ENCODE data around the gene CUEDC1.
A peak's percentile ranks its signal among the peaks of the same experiment; 100 is the strongest.
"Not testable (repeated sequence)": the region's sequence is repeated elsewhere in the genome, so short reads cannot be mapped to it uniquely, and the experiment has no call there.

CUEDC1 gene

GRCh38 chr17:57984936-57985674 is 29.9 kb upstream of the CUEDC1 start:
- DNase-seq = no peak

DNA sequence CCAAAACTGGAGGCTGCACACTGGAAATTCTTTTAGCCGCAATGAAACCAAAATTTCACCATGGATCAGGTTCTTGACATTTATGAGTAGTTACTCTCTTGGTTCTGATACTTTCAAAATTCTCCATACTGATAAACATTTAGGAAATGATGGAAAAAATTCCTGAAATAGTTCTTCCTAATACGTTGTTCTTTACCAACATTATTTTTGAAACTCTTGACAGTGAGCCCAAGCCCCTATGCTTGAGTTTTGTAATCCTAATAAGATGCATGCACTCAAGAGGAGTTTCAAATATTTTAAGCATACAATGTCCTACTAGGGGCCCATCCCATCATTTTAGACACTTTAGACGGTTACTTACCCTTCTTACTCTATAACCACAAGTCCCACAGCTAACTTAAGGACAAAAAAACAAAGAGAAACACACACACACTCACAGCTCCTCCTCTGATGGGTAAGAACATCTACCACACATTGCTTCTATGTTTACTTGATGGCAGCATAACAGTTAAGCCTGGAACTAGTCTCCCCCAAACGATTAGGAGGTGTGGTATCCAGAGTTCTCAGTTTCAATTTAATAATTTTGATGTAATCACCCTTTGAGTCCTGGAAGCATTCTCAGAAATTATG is 29.2 kb upstream of the CUEDC1 start:
- no peak for DNase-seq

DNA sequence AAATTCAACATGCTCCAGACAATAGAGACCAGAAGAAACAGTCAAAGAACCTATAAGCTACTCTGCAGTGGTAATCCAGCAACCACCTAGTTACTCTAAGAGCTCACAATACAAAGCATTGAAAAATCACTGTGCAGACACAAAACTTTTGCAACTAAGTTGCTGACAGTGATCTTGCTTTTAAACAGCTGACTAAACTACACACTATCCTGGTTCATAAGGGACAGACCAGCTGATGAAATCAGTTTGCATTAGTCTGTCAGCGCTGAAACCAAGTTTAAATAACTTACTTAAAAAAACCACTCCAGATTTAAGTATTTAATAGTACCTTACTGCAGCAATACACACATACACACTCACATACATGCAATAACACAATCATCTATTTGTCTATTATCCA is 28.2 kb upstream of the CUEDC1 start:
- DNase-seq = no peak

DNA sequence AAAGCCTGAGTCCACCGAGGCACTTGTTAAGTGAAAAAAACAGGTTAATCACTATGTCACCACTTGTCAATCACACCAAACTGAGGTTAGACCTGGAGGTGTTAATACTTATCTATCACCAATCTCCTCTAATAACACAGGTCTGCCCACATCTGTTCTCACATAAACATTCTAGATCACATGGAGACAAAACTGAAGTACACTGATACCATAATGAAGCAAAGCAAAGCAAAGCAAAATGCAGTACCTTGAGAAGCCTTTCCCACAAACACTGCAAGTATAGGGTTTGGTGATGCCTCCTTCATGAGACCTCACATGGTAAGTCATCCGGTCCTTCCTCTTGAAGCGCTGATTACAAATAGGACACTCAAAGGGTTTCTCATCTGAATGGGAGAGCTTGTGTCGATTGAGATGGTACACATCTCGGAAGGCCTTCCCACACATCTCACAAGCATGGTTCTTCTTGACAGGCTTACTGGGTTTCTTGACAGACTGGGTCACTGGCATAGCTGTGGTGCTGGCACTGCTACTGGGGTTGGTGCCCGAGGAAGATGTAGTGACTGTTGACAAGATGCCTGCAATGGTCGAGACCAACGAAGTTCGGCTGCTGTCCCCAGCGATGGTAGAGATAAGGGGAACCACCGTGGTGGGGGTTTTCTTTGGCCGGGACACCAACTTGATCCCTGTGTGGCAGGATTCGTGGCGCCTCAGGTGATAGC is 27.4 kb upstream of the CUEDC1 start:
- DNase-seq = no peak

- peak; percentile 66 to 78 for DNase-seq
Observed at GRCh38 chr17:57980522-57980921, 25.3 kb upstream of the CUEDC1 start.

DNA sequence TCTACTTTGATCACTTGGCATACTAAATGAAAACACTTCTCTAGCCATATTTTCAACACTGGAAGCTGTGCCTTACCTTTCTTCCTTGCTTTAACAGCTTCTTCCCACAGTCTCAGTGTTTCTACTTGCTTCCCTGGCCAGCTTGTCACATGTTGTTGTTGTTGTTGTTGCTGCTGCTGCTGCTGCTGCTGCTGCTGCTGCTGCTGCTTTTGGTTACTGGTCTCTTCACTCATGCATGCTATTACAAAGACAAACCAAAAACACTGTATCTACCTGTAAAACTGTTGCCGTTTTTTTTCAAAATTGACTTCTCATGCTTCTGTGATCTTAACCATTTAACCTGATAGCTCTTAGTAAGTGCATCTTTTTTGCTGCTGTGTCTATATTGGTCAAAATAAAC is 23.9 kb upstream of the CUEDC1 start:
- no peak for DNase-seq

DNA sequence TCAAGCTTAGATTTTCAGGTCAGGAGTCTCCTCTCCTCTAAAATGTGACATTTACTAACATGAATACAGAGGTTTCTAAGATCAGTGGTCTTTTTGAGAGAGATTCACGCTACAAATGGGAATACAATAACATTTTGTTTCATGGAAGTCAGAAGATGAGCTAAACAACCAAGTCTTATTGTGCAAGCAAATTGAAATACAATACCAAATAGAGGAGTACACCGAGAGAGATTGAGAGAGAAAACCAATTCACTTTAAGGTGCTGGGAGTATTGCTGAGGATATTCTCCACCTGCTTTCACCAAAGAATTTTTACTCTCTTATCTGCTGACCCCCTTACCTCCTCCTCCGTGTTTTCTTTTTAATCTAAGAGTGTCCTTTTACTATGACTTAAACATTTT is 21.4 kb upstream of the CUEDC1 start:
- DNase-seq = no peak

GRCh38 chr17:57975044-57975443 is 19.8 kb upstream of the CUEDC1 start:
- DNase-seq = no peak

GRCh38 chr17:57974053-57974824 is 19.0 kb upstream of the CUEDC1 start:
- DNase-seq = not testable (repeated sequence)

GRCh38 chr17:57972151-57972550 is 16.9 kb upstream of the CUEDC1 start:
- DNase-seq = no peak

GRCh38 chr17:57971572-57971971 is 16.4 kb upstream of the CUEDC1 start:
- no peak for DNase-seq

DNA sequence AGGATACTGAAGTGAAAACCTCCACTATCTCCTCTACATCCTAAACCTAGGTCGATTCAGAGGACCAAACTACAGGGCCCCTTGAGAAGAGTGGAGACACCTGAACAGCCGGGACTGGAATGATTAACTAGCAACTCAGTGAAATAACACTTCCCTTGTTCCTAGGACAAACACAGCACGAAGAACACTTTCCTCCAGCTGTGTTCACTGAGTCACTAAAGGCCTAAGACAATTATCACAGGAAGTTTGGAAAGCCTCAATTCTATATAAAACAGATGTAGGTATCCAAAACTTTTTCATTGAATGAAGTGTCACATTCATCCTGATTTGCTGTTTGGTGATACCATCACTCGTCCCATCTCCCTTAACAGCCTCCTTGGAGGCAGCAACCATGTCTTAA is 15.5 kb upstream of the CUEDC1 start:
- DNase-seq = no peak

DNA sequence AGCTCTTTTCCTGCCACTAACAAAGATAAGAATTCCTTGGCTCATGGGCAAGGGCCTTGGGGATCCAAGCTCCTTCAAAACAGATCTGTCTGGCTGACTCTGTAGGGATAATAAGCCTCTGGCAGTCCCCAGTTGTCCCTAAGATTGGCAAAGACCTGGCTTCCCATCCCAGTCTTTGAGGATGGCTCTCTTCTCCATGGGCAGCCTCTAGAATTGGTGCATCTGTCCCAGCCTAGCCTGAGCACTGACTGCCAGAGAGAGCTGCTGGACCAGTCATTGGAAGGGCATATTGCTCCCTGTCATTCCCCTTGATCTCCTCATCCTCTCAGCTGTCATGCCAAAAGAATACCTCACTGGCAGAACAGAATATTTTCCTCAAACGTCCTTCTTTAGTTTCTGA is 13.2 kb upstream of the CUEDC1 start:
- DNase-seq = no peak

- DNase-seq = peak in 1 of 2 experiments; percentile 71
Observed at GRCh38 chr17:57966875-57967274, 11.7 kb upstream of the CUEDC1 start.

- no peak for DNase-seq
Observed at GRCh38 chr17:57966246-57966645, 11.0 kb upstream of the CUEDC1 start.

DNA sequence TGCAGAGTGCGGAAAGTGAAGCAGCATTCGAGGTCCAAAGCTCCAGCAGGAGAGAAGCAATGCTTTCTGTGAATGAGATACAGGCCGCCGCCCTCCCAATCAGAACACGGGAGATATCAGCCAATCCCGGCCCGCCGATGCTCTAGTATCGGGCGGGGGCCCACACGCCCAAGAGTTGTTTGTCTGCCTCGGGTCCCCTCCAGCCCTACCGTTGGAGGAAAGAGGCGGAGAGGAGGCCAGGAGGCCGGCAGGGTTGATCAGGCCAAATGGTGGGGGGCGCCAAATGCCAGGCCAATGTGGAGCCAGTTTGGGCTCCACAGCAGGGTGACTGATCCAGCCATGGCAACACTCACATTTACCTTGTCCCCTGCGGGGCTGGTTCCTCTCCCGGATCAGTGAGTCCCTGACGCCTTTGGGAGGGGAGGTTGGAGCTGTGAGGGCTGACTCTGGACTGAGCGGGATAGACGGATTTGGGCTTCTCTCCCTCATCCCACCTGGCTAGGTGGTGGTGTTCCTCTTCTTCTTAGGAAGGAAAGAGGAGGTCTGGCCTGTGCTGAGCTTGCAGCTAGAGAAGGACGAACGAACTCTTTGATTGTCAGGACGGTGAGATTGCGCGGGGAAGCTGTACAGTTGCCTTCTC is 10.4 kb upstream of the CUEDC1 start:
- DNase-seq = no peak

DNA sequence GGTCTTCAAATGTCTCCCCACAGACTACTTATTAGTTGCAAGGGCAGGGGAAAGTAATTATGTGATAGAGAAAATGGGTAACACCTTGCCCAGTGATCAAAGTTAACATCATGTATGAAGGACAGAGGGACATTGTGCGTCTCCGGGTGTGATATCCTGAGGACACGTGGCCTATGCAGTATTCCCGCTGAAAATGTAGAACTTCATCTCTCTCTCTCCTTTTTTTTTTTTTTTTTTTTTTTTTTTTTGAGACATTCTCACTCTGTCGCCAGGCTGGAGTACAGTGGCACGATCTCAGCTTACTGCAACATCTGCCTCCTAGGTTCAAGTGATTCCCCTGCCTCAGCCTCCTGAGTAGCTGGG is 7.9 kb upstream of the CUEDC1 start:
- DNase-seq = peak in 1 of 2 experiments; percentile 26

- DNase-seq = no peak
Observed at GRCh38 chr17:57962279-57963148, 7.3 kb upstream of the CUEDC1 start.

GRCh38 chr17:57959929-57960328 is 4.7 kb upstream of the CUEDC1 start:
- no peak for DNase-seq

GRCh38 chr17:57958391-57958790 is 3.2 kb upstream of the CUEDC1 start:
- DNase-seq = not testable (repeated sequence)

GRCh38 chr17:57957886-57958285 is 2.7 kb upstream of the CUEDC1 start:
- no peak for DNase-seq
